ENCODE measurements around the gene TAB3.

GRCh38 chrX:30822764-30823163 is 66.3 kb downstream of the TAB3 start:
- TF ChIP-seq CTCF (IDR thresholded peaks at IDR 0.05 in 4 of 5, conservative IDR thresholded peaks at IDR 0.05 in 1 of 5), result no peak
- TF ChIP-seq POLR2A (IDR thresholded peaks at IDR 0.05), result no peak

Data from gastrocnemius medialis (tissue), 4 donors.